WERI-Rb-1 (cell line): ENCODE results near the gene KLHL2.

Experiments used
- DNase-seq: peaks from one replicate; pipeline ENCODE4 v3.0.0-alpha.2; 2020
- H3K27ac ChIP-seq: fragments of 250-450 bp; sonication (Bioruptor Pico); 2 replicates; pipeline ENCODE4 v1.5.1; 2020; ENCODE audit warnings: mild to moderate bottlenecking, moderate library complexity
- H3K27me3 ChIP-seq: fragments of 250-450 bp; sonication (Bioruptor Pico); 2 replicates; pipeline ENCODE4 v1.5.1; 2021; ENCODE audit warnings: mild to moderate bottlenecking, low read depth, moderate library complexity; ENCODE audit not compliant: insufficient read depth, severe bottlenecking
- H3K36me3 ChIP-seq: fragments of 250-450 bp; sonication (Bioruptor Pico); 2 replicates; pipeline ENCODE4 v1.5.1; 2020; ENCODE audit warnings: mild to moderate bottlenecking, moderate library complexity
- H3K4me3 ChIP-seq: 2 replicates; pipeline ENCODE4 v1.5.1; 2011; ENCODE audit warnings: low read depth, mild to moderate bottlenecking, control low read depth, low read length
- H3K9me3 ChIP-seq: fragments of 250-450 bp; sonication (Bioruptor Pico); 2 replicates; pipeline ENCODE4 v1.5.1; 2021; ENCODE audit warnings: mild to moderate bottlenecking, moderate library complexity; ENCODE audit not compliant: severe bottlenecking
- CTCF ChIP-seq: IDR thresholded peaks from 2 replicates; pipeline ENCODE4 v1.5.1; 2011; ENCODE audit warnings: low read depth, mild to moderate bottlenecking, control low read depth, inconsistent platforms, low read length

The KLHL2 gene

GRCh38 chr4:165199286-165199685 is 8.1 kb upstream of the KLHL2 start:
- no peak overlapping the region for H3K4me3 ChIP-seq
- no peaks in the 10 kb centered on the region for H3K9me3 ChIP-seq
- DNase-seq = no peak
- no peaks in the 10 kb centered on the region for H3K27me3 ChIP-seq
- H3K27ac ChIP-seq = no peak overlapping the region
- H3K36me3 ChIP-seq = no peaks in the 10 kb centered on the region
- no peak for TF ChIP-seq CTCF

GRCh38 chr4:165199722-165200121 is 7.6 kb upstream of the KLHL2 start:
- Histone ChIP-seq H3K36me3 (no peaks in the 10 kb centered on the region), H3K4me3 (no peak overlapping the region), H3K27me3 (no peaks in the 10 kb centered on the region), H3K27ac (no peak overlapping the region), H3K9me3 (no peaks in the 10 kb centered on the region)
- DNase-seq = no peak
- no peak for TF ChIP-seq CTCF

- H3K27me3 ChIP-seq = no peaks in the 10 kb centered on the region
- no peaks in the 10 kb centered on the region for H3K36me3 ChIP-seq
- H3K27ac ChIP-seq = no peak overlapping the region
- H3K9me3 ChIP-seq = no peaks in the 10 kb centered on the region
- TF ChIP-seq CTCF = no peak
- DNase-seq = no peak
- no peak overlapping the region for H3K4me3 ChIP-seq
Measured at GRCh38 chr4:165201806-165202205, 5.6 kb upstream of the KLHL2 start.

- no peak overlapping the region for H3K4me3 ChIP-seq
- no peaks in the 10 kb centered on the region for H3K27me3 ChIP-seq
- H3K27ac ChIP-seq = no peak overlapping the region
- TF ChIP-seq CTCF = no peak
- H3K9me3 ChIP-seq = no peaks in the 10 kb centered on the region
- H3K36me3 ChIP-seq = no peaks in the 10 kb centered on the region
- DNase-seq = no peak
Measured at GRCh38 chr4:165203541-165204461, 3.6 kb upstream of the KLHL2 start.

- Histone ChIP-seq H3K9me3 (no peaks in the 10 kb centered on the region), H3K27ac (no peak overlapping the region), H3K36me3 (no peaks in the 10 kb centered on the region), H3K27me3 (no peaks in the 10 kb centered on the region), H3K4me3 (no peak overlapping the region)
- no peak for DNase-seq
- no peak for TF ChIP-seq CTCF
Measured at GRCh38 chr4:165204462-165204830, 2.9 kb upstream of the KLHL2 start.

GRCh38 chr4:165207016-165207430 is 338 bp upstream of the KLHL2 start:
- Histone ChIP-seq H3K4me3 (peak overlapping the region; percentile 92), H3K36me3 (no peaks in the 10 kb centered on the region), H3K27ac (peak overlapping the region; percentile 34; the same call in 1 of the 2 replicates), H3K27me3 (no peaks in the 10 kb centered on the region), H3K9me3 (no peaks in the 10 kb centered on the region)
- no peak for TF ChIP-seq CTCF
- peak; percentile 50 for DNase-seq
